NCI-H345 (cell line): ENCODE measurements around the gene MYMX.
"Not testable (repeated sequence)": the region's sequence is repeated elsewhere in the genome, so short reads cannot be mapped to it uniquely, and the experiment has no call there.

Source experiments
- DNase-seq: peaks from one replicate; lab custom pipeline; 2025; lab: John Stamatoyannopoulos, UW

MYMX gene

GRCh38 chr6:44216677-44217331 lies at the start of gene MYMX:
MYMX (plus strand) TSS chr6:44216926; CDS start chr6:44217472, 546 bp downstream.
- no peak for DNase-seq

- DNase-seq: no peak
Observed at GRCh38 chr6:44167567-44167966, 49.2 kb upstream of the MYMX start.

- DNase-seq: no peak
Observed at GRCh38 chr6:44169154-44169553, 47.6 kb upstream of the MYMX start.

- no peak for DNase-seq
Observed at GRCh38 chr6:44169886-44170570, 46.7 kb upstream of the MYMX start.

- no peak for DNase-seq
Observed at GRCh38 chr6:44171899-44172546, 44.7 kb upstream of the MYMX start.

GRCh38 chr6:44172731-44173500 lies 43.8 kb upstream of the MYMX start:
- DNase-seq: peak; percentile 77

- DNase-seq: no peak
Observed at GRCh38 chr6:44176130-44176761, 40.5 kb upstream of the MYMX start.

- no peak for DNase-seq
Observed at GRCh38 chr6:44176762-44177509, 39.8 kb upstream of the MYMX start.

GRCh38 chr6:44177691-44178423 lies 38.9 kb upstream of the MYMX start:
- DNase-seq: no peak

- no peak for DNase-seq
Observed at GRCh38 chr6:44178424-44179071, 38.2 kb upstream of the MYMX start.

- DNase-seq: no peak
Observed at GRCh38 chr6:44179072-44179536, 37.6 kb upstream of the MYMX start.

GRCh38 chr6:44179648-44180047 lies 37.1 kb upstream of the MYMX start:
- no peak for DNase-seq

GRCh38 chr6:44180406-44180805 lies 36.3 kb upstream of the MYMX start:
- DNase-seq: no peak

GRCh38 chr6:44180886-44181285 lies 35.8 kb upstream of the MYMX start:
- DNase-seq: no peak

GRCh38 chr6:44181784-44182183 lies 34.9 kb upstream of the MYMX start:
- DNase-seq: not testable (repeated sequence)

GRCh38 chr6:44182911-44183390 lies 33.8 kb upstream of the MYMX start:
- DNase-seq: no peak

GRCh38 chr6:44183783-44184182 lies 32.9 kb upstream of the MYMX start:
- no peak for DNase-seq

GRCh38 chr6:44185356-44185755 lies 31.4 kb upstream of the MYMX start:
- DNase-seq: not testable (repeated sequence)

- DNase-seq: no peak
Observed at GRCh38 chr6:44185953-44186634, 30.6 kb upstream of the MYMX start.
